HAP-1 (cell line): ENCODE results near the gene C21orf91.
"Not testable (repeated sequence)": the region's sequence is repeated elsewhere in the genome, so short reads cannot be mapped to it uniquely, and the experiment has no call there.

Experiments used
- DNase-seq, 2 experiments: peaks; one replicate each; pipeline ENCODE4 v3.0.0-alpha.2; 2016 to 2020; ENCODE audit warnings: low spot score in 2 of 2
- H3K27me3 ChIP-seq: fragments of 250-450 bp; sonication (Bioruptor Pico); 2 replicates; pipeline ENCODE4 v1.5.1; 2020; ENCODE audit warnings: low read depth, mild to moderate bottlenecking, moderate library complexity
- H3K36me3 ChIP-seq: fragments of 250-450 bp; sonication (Bioruptor Pico); replicated peaks from 2 replicates; pipeline ENCODE4 v1.5.1; 2020; ENCODE audit warnings: mild to moderate bottlenecking
- H3K4me1 ChIP-seq: fragments of 250-450 bp; sonication (Bioruptor Pico); 2 replicates; pipeline ENCODE4 v1.5.1; 2020; ENCODE audit warnings: mild to moderate bottlenecking
- H3K4me3 ChIP-seq: fragments of 250-450 bp; sonication (Bioruptor Pico); 2 replicates; pipeline ENCODE4 v1.5.1; 2020; ENCODE audit warnings: mild to moderate bottlenecking, moderate library complexity
- H3K9me3 ChIP-seq: fragments of 250-450 bp; sonication (Bioruptor Pico); 2 replicates; pipeline ENCODE4 v1.5.1; 2020; ENCODE audit warnings: mild to moderate bottlenecking, moderate library complexity
- in situ Hi-C: fragments of 300-500 bp; cut with MboI; formaldehyde crosslinking; loops from 3 replicates; pipeline ENCODE4 v1.14.3; 2020; ENCODE audit warnings: low sequenced_read_pairs, inconsistent platforms, mixed read lengths

C21orf91 gene

DNA sequence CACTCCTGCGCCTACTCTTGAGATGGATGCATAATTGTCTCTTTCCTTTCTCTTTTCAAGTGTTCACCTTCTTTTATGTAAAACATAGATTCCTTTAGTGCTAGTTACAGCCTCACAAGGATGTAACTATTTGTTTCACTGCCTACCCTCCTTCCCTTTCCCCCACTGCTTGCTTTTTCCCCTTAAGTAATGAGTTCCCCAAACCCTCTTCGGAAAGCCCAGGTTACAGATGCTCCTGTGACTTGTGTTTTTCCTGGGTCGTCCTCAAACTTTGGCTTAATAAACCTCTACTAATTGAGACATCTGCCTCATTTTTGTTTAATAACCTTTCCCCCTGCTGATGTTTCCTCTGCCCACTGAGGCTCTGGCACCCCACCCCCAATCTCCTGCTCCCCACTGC, 39.2 kb downstream of the C21orf91 start:
- in situ Hi-C loops = no loop called here
- DNase-seq = no peak
- H3K4me3 ChIP-seq = no peak overlapping the region
- no peaks in the 10 kb centered on the region for H3K27me3 ChIP-seq
- no peaks in the 10 kb centered on the region for H3K36me3 ChIP-seq
- no peaks in the 10 kb centered on the region for H3K9me3 ChIP-seq
- no peaks in the 10 kb centered on the region for H3K4me1 ChIP-seq

DNA sequence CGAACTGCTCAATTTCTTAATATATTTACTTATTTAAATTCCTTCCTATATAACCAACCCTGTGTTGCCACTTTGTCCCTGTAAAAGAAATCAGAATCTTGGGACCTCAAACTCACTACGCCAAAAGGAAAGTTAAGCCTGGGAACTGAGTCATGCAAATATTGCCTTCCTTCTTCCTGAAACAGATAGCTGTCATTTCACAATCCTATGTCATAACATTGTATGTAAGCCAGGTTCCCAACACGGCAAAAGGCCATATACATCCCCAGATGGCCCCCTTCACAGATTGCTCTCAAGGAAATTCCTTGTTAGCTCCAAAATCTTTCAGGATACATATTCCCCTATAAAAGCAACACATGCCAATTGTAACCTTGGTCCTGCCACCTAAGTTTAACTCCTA, 39.7 kb downstream of the C21orf91 start:
- no peaks in the 10 kb centered on the region for H3K4me1 ChIP-seq
- no peak for DNase-seq
- in situ Hi-C loops = no loop called here

DNA sequence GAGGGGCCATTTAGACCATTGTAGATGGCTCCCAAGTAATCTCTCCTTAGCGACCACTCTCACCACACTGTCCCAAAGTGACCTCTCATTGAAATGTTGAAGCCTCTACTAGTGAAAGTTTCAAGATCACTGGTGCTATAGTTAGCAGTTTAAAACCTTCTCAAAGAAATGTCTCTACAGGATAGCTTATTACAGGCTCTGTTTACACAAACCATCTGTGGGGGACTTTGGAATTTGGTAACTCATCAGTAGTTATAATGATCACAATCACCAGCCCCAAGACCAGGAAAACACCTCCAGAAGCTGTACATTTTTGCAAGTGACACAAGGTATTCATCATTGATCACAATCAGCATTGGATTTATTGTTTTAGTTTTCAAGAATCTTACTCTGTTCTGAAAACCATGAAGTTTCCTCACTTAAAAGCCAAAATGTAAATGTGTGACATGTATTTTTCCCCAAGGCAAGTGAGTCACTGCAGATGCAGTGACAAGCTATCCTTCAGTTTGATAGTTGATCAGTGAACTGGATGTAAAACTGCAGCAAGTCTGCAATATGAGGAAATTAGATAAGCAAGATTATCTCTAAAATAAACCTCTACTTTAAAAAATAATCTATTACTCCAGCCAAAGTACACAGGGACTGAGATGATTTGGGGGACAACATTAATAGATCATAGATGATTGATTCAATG, 41.9 kb downstream of the C21orf91 start:
- DNase-seq = no peak
- in situ Hi-C loops = no loop called here
- Histone ChIP-seq H3K4me1 (no peaks in the 10 kb centered on the region), H3K27me3 (no peaks in the 10 kb centered on the region), H3K36me3 (no peaks in the 10 kb centered on the region), H3K4me3 (no peak overlapping the region), H3K9me3 (no peaks in the 10 kb centered on the region)

More for the DNA sequence above, 39.7 kb downstream of the C21orf91 start:
- no peaks in the 10 kb centered on the region for H3K27me3 ChIP-seq
- no peak overlapping the region for H3K4me3 ChIP-seq
- no peaks in the 10 kb centered on the region for H3K9me3 ChIP-seq
- H3K36me3 ChIP-seq = no peaks in the 10 kb centered on the region

DNA sequence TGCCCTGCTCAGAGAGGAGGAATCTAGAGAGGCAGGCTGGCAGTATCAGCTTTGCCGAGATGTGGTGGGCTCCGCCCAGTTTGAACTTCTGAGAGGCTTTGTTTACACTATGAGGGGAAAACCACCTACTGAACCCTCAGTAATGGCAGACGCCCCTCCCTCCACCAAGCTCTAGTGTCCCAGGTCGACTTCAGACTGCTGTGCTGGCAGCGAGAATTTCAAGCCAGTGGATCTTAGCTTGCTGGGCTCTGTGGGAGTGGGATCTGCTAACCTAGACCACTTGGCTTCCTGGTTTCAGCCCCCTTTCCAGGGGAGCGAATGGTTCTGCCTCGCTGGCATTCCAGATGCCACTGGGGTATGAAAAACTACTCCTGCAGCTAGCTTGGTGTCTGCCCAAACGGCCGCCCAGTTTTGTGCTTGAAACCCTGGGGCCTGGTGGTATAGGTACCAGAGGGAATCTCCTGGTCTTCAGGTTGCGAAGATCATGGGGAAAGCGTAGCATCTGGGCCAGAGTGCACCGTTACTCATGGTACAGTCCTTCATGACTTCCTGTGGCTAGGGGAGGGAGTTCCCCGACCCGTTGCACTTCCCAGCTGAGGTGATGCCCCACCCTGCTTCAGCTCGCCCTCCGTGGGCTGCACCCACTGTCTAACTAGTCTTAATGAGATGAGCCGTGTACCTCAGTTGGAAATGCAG, 43.6 kb downstream of the C21orf91 start:
- no peak for DNase-seq
- H3K4me3 ChIP-seq = no peak overlapping the region
- H3K27me3 ChIP-seq = no peaks in the 10 kb centered on the region
- in situ Hi-C loops = no loop called here
- H3K4me1 ChIP-seq = no peaks in the 10 kb centered on the region
- H3K36me3 ChIP-seq = no peaks in the 10 kb centered on the region
- no peaks in the 10 kb centered on the region for H3K9me3 ChIP-seq

DNA sequence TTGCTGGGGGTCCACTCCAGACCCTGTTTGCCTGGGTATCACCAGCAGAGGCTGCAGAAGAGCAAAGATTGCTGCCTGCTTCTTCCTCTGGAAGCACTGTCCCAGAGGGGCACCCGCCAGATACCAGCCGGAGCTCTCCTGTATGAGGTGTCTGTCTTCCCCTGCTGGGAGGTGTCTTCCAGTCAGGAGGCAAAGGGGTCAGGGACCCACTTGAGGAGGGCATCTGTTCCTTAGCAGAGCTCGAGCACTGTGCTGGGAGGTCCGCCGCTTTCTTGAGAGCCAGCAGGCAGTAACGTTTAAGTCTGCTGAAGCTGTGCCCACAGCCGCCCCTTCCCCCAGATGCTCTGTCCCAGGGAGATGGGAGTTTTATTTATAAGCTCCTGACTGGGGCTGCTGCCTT, 44.1 kb downstream of the C21orf91 start:
- H3K9me3 ChIP-seq, in situ Hi-C loops, H3K27me3 ChIP-seq, H3K4me3 ChIP-seq, DNase-seq, H3K4me1 ChIP-seq, H3K36me3 ChIP-seq: not testable (repeated sequence)

DNA sequence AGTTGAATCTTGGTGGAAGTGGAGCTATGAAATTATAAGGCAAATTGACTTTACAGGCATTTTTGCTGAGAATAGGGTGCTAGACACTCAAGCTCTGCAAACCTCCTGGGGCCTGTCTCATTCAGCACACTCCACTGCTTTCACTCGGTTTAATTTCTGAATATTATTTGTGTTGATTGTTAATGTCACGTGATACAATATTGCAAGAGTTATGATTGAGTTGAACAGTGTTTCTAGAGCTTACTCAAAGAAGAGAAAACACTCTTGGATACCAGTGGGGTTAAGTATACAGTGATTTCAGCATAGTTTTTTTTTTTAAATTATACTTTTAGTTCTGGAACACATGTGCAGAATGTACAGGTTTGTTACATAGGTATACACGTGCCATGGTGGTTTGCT, 49.7 kb downstream of the C21orf91 start:
- no peak overlapping the region for H3K4me3 ChIP-seq
- in situ Hi-C loops = no loop called here

DNA sequence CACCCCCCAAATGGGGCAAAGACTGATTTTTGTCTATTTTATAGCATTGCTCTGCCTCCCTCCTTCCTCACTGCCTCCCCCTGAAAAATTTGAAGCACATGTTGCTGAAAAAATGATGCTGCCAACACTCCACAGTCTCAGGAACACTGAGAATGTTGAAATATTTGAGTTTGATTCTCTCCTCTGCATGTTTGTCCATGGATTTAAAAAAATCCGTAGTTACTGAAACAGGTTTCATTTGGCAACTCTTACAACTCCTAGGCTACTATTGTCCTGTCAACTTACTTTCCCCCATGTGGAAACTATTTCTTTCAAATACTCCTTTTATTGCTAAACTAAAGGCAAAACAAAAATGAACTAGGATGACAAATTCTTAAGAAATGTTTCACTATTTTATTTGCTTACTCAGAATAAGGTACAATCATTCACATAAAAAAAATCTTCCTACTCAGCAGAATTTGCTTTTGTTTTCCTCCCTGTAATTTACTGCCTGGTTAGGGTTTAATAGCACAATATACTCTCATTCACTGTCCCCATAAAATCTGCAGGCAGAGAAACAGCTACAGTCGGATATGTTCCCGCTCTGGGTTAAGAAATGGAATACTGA, 50.2 kb downstream of the C21orf91 start:
- Histone ChIP-seq H3K36me3 (no peaks in the 10 kb centered on the region), H3K27me3 (no peaks in the 10 kb centered on the region), H3K9me3 (no peaks in the 10 kb centered on the region), H3K4me1 (no peaks in the 10 kb centered on the region), H3K4me3 (no peak overlapping the region)
- DNase-seq = no peak
- in situ Hi-C loops = no loop called here

More for the DNA sequence above, 49.7 kb downstream of the C21orf91 start:
- H3K4me1 ChIP-seq = no peaks in the 10 kb centered on the region
- no peaks in the 10 kb centered on the region for H3K36me3 ChIP-seq
- H3K9me3 ChIP-seq = no peaks in the 10 kb centered on the region
- H3K27me3 ChIP-seq = no peaks in the 10 kb centered on the region
- no peak for DNase-seq

DNA sequence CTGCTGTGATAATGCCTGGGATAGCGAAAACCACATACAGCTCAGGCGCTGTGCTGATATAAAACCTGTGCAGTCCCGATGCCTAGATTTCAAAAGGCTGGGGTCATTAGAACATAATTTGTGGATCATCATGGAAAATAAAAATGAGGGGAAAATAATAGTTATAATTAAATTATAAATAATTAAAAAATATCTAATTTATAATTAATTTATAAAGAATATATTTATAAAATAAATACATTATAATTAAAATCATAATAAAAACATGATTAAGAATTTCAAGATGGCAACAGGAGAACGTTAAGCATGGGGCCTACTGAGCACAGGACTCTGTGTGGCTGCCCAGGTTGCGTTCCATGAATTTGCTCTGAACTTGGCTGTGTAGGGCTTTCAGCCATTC, 53.9 kb downstream of the C21orf91 start:
- Histone ChIP-seq H3K4me3 (no peak overlapping the region), H3K9me3 (no peaks in the 10 kb centered on the region), H3K36me3 (no peaks in the 10 kb centered on the region), H3K4me1 (no peaks in the 10 kb centered on the region), H3K27me3 (no peaks in the 10 kb centered on the region)
- in situ Hi-C loops = no loop called here
- no peak for DNase-seq

DNA sequence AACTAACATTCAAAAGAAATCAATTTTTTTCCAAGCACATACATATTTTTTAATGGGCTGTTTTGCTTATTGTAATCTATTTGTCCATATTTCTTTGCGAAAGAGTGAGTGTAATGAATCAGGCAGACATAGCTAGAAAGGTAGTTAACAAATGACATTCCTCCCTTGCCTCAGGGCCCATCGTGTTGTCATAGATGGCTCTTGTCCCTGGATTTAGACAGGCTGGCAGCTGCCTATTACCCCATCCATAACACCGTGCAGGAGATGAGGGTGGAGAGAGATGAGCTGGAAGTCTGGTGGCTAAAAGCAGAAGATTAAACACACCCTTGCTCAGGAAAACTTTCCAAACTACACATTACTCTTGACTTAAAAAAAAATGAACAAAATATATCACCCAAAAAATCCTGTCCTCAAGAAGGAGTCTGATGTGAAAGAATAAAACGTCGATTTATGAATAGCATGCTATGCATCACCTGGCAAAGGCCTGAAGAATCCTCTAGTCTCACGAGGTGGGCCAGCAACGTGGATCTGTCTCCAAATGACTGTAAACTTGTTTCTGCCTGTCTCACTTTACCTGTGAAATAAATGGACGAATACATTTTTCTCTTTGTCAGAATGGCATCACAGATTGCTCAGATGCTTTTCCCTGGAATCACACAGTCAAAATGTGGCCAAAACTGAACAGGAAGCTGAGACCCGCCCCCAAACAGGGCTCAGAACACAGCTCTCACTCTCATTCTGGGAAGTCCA, 55.7 kb downstream of the C21orf91 start:
- Histone ChIP-seq H3K4me3 (no peak overlapping the region), H3K4me1 (no peaks in the 10 kb centered on the region), H3K27me3 (no peaks in the 10 kb centered on the region), H3K36me3 (no peaks in the 10 kb centered on the region), H3K9me3 (no peaks in the 10 kb centered on the region)
- no peak for DNase-seq
- in situ Hi-C loops = no loop called here

DNA sequence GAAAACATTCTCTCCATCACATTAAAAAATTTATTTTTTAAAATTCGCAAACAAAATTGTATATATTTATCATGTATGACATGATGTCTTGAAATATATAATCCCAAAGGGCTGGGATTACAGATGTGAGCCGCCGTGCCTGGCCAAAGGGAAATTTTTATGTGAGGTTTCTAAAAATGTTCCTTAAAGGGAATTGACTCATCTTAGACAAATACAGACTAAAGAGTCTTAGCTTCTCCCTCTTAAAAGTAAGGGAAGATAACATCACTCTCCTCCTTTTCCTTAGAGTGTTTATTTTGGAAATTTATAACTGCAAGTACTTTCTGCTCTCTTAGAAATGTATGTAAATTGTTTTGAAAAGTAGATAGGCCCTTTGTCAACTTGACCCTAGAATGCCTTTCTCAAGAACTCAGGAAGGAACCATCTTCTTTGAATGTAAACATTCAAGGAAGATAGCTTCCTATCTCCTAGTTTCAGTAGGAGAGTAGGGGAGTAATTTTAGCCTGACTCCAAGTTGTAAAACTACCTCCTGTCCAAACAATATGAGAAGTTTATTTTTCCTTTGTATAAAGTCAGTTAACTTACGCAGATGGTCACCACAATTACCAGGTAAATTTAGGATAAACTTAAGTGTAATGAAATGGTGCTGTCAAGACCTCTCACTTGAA, 59.5 kb downstream of the C21orf91 start:
- DNase-seq = no peak
- Histone ChIP-seq H3K4me3 (no peak overlapping the region), H3K36me3 (no peaks in the 10 kb centered on the region), H3K9me3 (no peaks in the 10 kb centered on the region), H3K4me1 (no peaks in the 10 kb centered on the region), H3K27me3 (no peaks in the 10 kb centered on the region)
- in situ Hi-C loops = no loop called here

DNA sequence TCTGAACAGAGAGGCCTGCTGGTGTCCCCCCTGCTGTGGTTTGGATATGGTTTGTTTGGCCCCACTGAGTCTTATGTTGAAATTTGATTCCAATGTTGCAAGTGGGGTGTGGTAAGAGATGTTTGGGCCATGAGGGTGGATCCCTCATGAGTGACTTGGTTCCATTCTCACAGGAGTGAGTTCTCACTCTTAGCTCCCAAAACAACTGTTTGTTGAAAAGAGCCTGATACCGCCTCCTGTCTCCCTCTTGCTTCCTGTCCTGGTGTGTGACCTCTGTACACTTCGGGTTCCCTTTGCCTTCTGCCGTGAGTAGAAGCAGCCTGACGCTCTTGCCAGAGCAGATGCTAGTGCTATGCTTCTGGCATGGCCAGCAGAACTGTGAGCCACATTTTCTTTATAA, 60.5 kb downstream of the C21orf91 start:
- H3K36me3 ChIP-seq = no peaks in the 10 kb centered on the region
- H3K9me3 ChIP-seq = no peaks in the 10 kb centered on the region
- no peak overlapping the region for H3K4me3 ChIP-seq
- no peaks in the 10 kb centered on the region for H3K27me3 ChIP-seq
- in situ Hi-C loops = no loop called here
- no peaks in the 10 kb centered on the region for H3K4me1 ChIP-seq
- DNase-seq = no peak

DNA sequence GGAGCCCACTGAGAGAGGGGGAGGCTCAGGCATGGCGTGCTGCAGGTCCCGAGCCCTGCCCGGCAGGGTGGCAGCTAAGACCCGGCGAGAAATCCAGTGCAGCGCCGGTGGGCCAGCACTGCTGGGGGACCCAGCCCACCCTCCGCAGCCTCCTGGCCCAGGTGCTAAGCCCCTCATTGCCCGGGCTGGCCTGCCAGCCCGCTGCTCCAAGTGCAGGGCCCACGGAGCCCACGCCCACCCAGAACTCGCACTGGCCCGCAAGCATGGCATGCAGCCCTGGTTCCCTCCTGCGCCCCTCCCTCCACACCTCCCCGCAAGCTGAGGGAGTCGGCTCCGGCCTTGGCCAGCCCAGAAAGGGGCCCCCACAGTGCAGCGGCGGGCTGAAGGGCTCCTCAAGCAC, 61.5 kb downstream of the C21orf91 start:
- DNase-seq = no peak
- Histone ChIP-seq H3K4me3 (no peak overlapping the region), H3K9me3 (no peaks in the 10 kb centered on the region), H3K36me3 (no peaks in the 10 kb centered on the region), H3K27me3 (no peaks in the 10 kb centered on the region), H3K4me1 (no peaks in the 10 kb centered on the region)
- in situ Hi-C loops = no loop called here

DNA sequence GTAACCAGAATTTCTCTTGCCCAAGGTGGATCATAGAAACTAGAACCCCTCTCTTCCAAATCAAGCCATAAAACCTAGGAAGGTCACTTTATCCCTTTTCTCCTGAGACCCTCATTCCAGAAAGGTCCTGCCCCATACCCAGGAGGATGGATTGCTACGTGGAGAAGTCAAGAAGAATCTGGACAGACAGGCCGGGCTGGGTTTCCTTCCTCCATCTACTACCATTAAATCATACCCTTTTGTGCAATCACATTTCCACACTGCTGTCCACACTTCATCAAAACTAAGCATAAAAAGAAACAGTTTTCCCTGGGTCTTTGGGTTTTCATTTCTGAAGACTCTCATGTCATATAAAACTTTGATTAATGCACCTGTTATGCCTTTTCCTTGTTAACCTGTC, 65.4 kb downstream of the C21orf91 start:
- H3K27me3 ChIP-seq = no peaks in the 10 kb centered on the region
- no peaks in the 10 kb centered on the region for H3K36me3 ChIP-seq
- DNase-seq = no peak
- in situ Hi-C loops = no loop called here
- no peaks in the 10 kb centered on the region for H3K4me1 ChIP-seq
- H3K9me3 ChIP-seq = no peaks in the 10 kb centered on the region
- H3K4me3 ChIP-seq = no peak overlapping the region
